SK-N-SH treated with all-trans-retinoic acid at 6 μM for 48 hours (cell line): ENCODE results near the gene MIPOL1.
"Not testable (repeated sequence)": the region's sequence is repeated elsewhere in the genome, so short reads cannot be mapped to it uniquely, and the experiment has no call there.

ENCODE experiments used
- ATAC-seq: fragments of 200-7000 bp; cut with Tn5 transposase; 3 replicates; pipeline ENCODE4 v1.9.1; 2020; ENCODE audit warnings: mild to moderate bottlenecking, moderate library complexity
- ARNTL ChIP-seq: fragments of 450-650 bp; formaldehyde crosslinking; IDR thresholded peaks from 2 replicates; pipeline ENCODE4 v1.5.0; 2020; ENCODE audit warnings: low read depth, mild to moderate bottlenecking, moderate library complexity, borderline replicate concordance
- BACH2 ChIP-seq: fragments of 250-450 bp; sonication (Bioruptor Pico); IDR thresholded peaks from 2 replicates; pipeline ENCODE4 v1.9.0; 2021; ENCODE audit warnings: mild to moderate bottlenecking, borderline replicate concordance
- CSDC2 ChIP-seq: fragments of 250-450 bp; sonication (Bioruptor Pico); IDR thresholded peaks from 2 replicates; pipeline ENCODE4 v1.5.0; 2020; ENCODE audit warnings: mild to moderate bottlenecking, moderate library complexity
- GLIS3 ChIP-seq: fragments of 250-450 bp; sonication (Bioruptor Pico); IDR thresholded peaks from 2 replicates; pipeline ENCODE4 v1.5.0; 2020; ENCODE audit warnings: mild to moderate bottlenecking, moderate library complexity
- OSR1 ChIP-seq: fragments of 250-450 bp; sonication (Bioruptor Pico); IDR thresholded peaks from 2 replicates; pipeline ENCODE4 v1.8.0; 2022; ENCODE audit warnings: moderate library complexity, mild to moderate bottlenecking, inconsistent platforms
- PATZ1 ChIP-seq: fragments of 250-450 bp; sonication (Bioruptor Pico); IDR thresholded peaks from 2 replicates; pipeline ENCODE4 v1.8.0; 2020; ENCODE audit warnings: mild to moderate bottlenecking, moderate library complexity, borderline replicate concordance
- POU6F1 ChIP-seq: fragments of 250-450 bp; sonication (Bioruptor Pico); IDR thresholded peaks from 2 replicates; pipeline ENCODE4 v1.8.0; 2021; ENCODE audit warnings: low read depth, mild to moderate bottlenecking, moderate library complexity, borderline replicate concordance
- RARB ChIP-seq: fragments of 250-450 bp; sonication (Bioruptor Pico); IDR thresholded peaks from 2 replicates; pipeline ENCODE4 v1.8.0; 2021; ENCODE audit warnings: mild to moderate bottlenecking, moderate library complexity
- SNAI2 ChIP-seq: fragments of 250-450 bp; sonication (Bioruptor Pico); IDR thresholded peaks from 2 replicates; pipeline ENCODE4 v1.5.0; 2020; ENCODE audit warnings: mild to moderate bottlenecking, moderate library complexity
- TCF4 ChIP-seq: fragments of 250-450 bp; sonication (Bioruptor Pico); IDR thresholded peaks from 2 replicates; pipeline ENCODE4 v1.8.0; 2021; ENCODE audit warnings: mild to moderate bottlenecking, moderate library complexity, borderline replicate concordance
- TOX ChIP-seq: fragments of 250-450 bp; sonication (Bioruptor Pico); IDR thresholded peaks from 2 replicates; pipeline ENCODE4 v1.8.0; 2021; ENCODE audit warnings: mild to moderate bottlenecking, moderate library complexity, borderline replicate concordance
- TSHZ2 ChIP-seq: fragments of 250-450 bp; sonication (Bioruptor Pico); IDR thresholded peaks from 2 replicates; pipeline ENCODE4 v1.5.0; 2020; ENCODE audit warnings: mild to moderate bottlenecking, moderate library complexity
- ZC3H10 ChIP-seq: fragments of 250-450 bp; sonication (Bioruptor Pico); IDR thresholded peaks from 2 replicates; pipeline ENCODE4 v1.5.1; 2021; ENCODE audit warnings: mild to moderate bottlenecking, moderate library complexity
- ZFP30 ChIP-seq: fragments of 450-650 bp; formaldehyde crosslinking; IDR thresholded peaks from 2 replicates; pipeline ENCODE4 v1.5.0; 2022; ENCODE audit warnings: mild to moderate bottlenecking, moderate library complexity
- ZNF565 ChIP-seq: fragments of 450-650 bp; formaldehyde crosslinking; conservative IDR thresholded peaks from 2 replicates; pipeline ENCODE4 v1.5.0; 2020; ENCODE audit warnings: low read depth, mild to moderate bottlenecking, moderate library complexity
- ZNF8 ChIP-seq: fragments of 450-650 bp; formaldehyde crosslinking; IDR thresholded peaks from 2 replicates; pipeline ENCODE4 v1.5.0; 2020; ENCODE audit warnings: mild to moderate bottlenecking, moderate library complexity
- TF ChIP-seq, protein P1 (sequence below): fragments of 250-450 bp; sonication (Bioruptor Pico); IDR thresholded peaks from 2 replicates; pipeline ENCODE4 v1.5.1; 2020; ENCODE audit warnings: low read depth, mild to moderate bottlenecking, moderate library complexity

Gene MIPOL1

GRCh38 chr14:37230551-37231194, 32.9 kb downstream of the MIPOL1 start:
- ATAC-seq = peak; percentile 68; the same call in 1 of the 3 replicates
- TF ChIP-seq ZNF565 (CRISPR knock-in tag) = no peak

- no peak for TF ChIP-seq TCF4
- no peak for TF ChIP-seq ZNF8 (CRISPR knock-in tag)
- TF ChIP-seq, protein P1, sequence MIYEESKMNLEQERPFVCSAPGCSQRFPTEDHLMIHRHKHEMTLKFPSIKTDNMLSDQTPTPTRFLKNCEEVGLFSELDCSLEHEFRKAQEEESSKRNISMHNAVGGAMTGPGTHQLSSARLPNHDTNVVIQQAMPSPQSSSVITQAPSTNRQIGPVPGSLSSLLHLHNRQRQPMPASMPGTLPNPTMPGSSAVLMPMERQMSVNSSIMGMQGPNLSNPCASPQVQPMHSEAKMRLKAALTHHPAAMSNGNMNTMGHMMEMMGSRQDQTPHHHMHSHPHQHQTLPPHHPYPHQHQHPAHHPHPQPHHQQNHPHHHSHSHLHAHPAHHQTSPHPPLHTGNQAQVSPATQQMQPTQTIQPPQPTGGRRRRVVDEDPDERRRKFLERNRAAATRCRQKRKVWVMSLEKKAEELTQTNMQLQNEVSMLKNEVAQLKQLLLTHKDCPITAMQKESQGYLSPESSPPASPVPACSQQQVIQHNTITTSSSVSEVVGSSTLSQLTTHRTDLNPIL = no peak
- TF ChIP-seq POU6F1 (CRISPR knock-in tag) = no peak
- no peak for TF ChIP-seq CSDC2 (CRISPR knock-in tag)
- no peak for TF ChIP-seq TOX
- no peak for TF ChIP-seq TSHZ2
- TF ChIP-seq BACH2 = no peak
- no peak for TF ChIP-seq ZC3H10
- no peak for TF ChIP-seq RARB (CRISPR knock-in tag)
- no peak for TF ChIP-seq ZFP30
- TF ChIP-seq ARNTL (CRISPR knock-in tag) = no peak
- 0 out of 3 replicates have a peak, but pooled peaks have one; percentile 45 for ATAC-seq
Observed at GRCh38 chr14:37232907-37233481, 35.3 kb downstream of the MIPOL1 start.

GRCh38 chr14:37234222-37234621, 36.5 kb downstream of the MIPOL1 start:
- TF ChIP-seq PATZ1 (CRISPR knock-in tag) = no peak
- TF ChIP-seq TSHZ2 = no peak
- no peak for TF ChIP-seq SNAI2
- ATAC-seq = no peak

DNA sequence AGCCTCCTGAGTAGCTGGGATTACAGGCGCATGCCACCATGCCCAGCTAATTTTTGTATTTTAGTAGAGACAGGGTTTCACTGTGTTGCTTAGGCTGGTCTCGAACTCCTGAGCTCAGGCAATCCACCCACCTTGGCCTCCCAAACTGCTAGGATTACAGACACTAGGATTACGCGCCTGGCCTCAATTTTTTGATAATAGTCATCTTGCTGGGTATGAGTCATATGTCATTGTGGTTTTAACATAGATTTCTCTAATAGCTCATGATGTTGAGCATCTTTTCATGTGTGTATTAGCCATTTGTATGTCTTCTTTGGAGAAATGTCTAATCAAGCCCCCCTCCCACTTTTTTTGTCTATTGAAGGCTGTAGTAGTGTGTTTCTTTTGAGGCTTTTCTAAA, 38.3 kb downstream of the MIPOL1 start:
- not testable (repeated sequence) for ATAC-seq

DNA sequence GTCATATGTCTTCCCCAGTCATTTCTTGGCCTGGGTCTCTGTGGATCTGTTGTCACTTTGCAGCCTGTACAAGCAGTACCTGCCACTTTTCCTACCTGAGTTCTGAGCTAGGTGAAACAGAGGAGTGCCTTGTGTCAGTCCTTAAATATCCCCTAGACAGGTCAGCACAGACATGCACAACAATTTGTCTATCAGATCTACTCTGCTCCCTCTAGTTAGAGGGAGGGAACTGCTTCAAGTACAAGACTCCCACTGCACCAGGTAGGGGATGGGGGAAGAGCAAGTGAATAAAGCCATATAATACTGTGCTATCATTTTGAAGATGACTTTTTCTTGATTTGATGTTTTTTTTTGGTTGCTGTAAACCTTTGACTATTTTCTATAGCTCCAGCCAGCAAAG, 39.4 kb downstream of the MIPOL1 start:
- TF ChIP-seq BACH2 = no peak
- TF ChIP-seq CSDC2 (CRISPR knock-in tag) = no peak
- TF ChIP-seq GLIS3 (CRISPR knock-in tag) = no peak
- TF ChIP-seq ARNTL (CRISPR knock-in tag) = no peak
- no peak for TF ChIP-seq OSR1 (CRISPR knock-in tag)
- no peak for TF ChIP-seq TSHZ2
- no peak for TF ChIP-seq TCF4
- TF ChIP-seq RARB (CRISPR knock-in tag) = no peak
- ATAC-seq = no peak
